Left ventricle myocardium inferior (tissue), 1 donor: ENCODE measurements around the gene FFAR3. TPM values are rescaled to one million over a fixed set of nuclear protein-coding genes. Genes with fewer than 3 reads are reported as not detected.

ENCODE experiments used
- DNase-seq: peaks from one replicate; pipeline ENCODE4 v3.0.0-alpha.2; 2020
- H3K27ac ChIP-seq: fragments of 200-600 bp; replicated peaks from 2 replicates; pipeline ENCODE4 v1.8.0; 2021
- H3K27me3 ChIP-seq: fragments of 200-600 bp; 2 replicates; pipeline ENCODE4 v1.8.0; 2021; ENCODE audit warnings: low read depth
- H3K36me3 ChIP-seq: fragments of 200-600 bp; 2 replicates; pipeline ENCODE4 v1.8.0; 2021
- H3K4me1 ChIP-seq: fragments of 200-600 bp; 2 replicates; pipeline ENCODE4 v1.8.0; 2021
- H3K4me3 ChIP-seq: fragments of 200-600 bp; 2 replicates; pipeline ENCODE4 v1.8.0; 2021; ENCODE audit warnings: mild to moderate bottlenecking, moderate library complexity
- H3K9me3 ChIP-seq: fragments of 200-600 bp; replicated peaks from 2 replicates; pipeline ENCODE4 v1.8.0; 2021
- CTCF ChIP-seq: fragments of 200-600 bp; IDR thresholded peaks from 2 replicates; pipeline ENCODE4 v1.8.0; 2021; ENCODE audit warnings: antibody characterized with exemption, mild to moderate bottlenecking, borderline replicate concordance
- intact Hi-C: fragments of 100-400 bp; cut with micrococcal nuclease; formaldehyde crosslinking; loops from one replicate; pipeline ENCODE4 v1.11.0; 2022
- long read RNA-seq: library from polyadenylated mRNA; unstranded; transcript quantifications from one replicate; pipeline ENCODE4 v2.0.0, GENCODE V29; 2021
- total RNA-seq: library from RNA; stranded (reverse); fragmentation: NEBNext Ultra II Directional; extraction: Animal tissue kit (Norgen Biotek cat#: 25700); gene quantifications from one replicate; pipeline ENCODE4 v1.2.1, GENCODE V29; 2021
- donor health status: DM: no; HTN: yes; CAD: no; lungs with severe emphysema.

Gene FFAR3
- total RNA-seq: not detected
- long read RNA-seq: 0 reads

GRCh38 chr19:35357867-35358573, at the start of gene FFAR3:
FFAR3 (plus strand) TSS chr19:35358460; CDS start chr19:35358891, 431 bp downstream.
- Histone ChIP-seq H3K36me3 (no peaks in the 10 kb centered on the region), H3K4me3 (no peak within 1 kb of the TSS), H3K4me1 (peaks cover 8% of the 10 kb centered on the region), H3K27ac (no peak within 1 kb of the TSS), H3K27me3 (peaks cover 52% of the 10 kb centered on the region), H3K9me3 (no peaks in the 10 kb centered on the region)
- peak; percentile 38 for DNase-seq
- no peak for TF ChIP-seq CTCF
- intact Hi-C loops: loop anchor here (10.0 kb wide), 2 partner anchors 107 to 137 kb away; partner anchors contain the start of gene KRTDAP

GRCh38 chr19:35308910-35309309, 49.4 kb upstream of the FFAR3 start:
- Histone ChIP-seq H3K36me3 (no peaks in the 10 kb centered on the region), H3K4me1 (no peaks in the 10 kb centered on the region), H3K27ac (no peak overlapping the region), H3K9me3 (no peaks in the 10 kb centered on the region), H3K4me3 (no peak overlapping the region), H3K27me3 (peaks cover 52% of the 10 kb centered on the region)
- intact Hi-C loops: no loop called here
- TF ChIP-seq CTCF: no peak
- no peak for DNase-seq

- Histone ChIP-seq H3K36me3 (no peaks in the 10 kb centered on the region), H3K27me3 (peaks cover 44% of the 10 kb centered on the region), H3K27ac (no peak overlapping the region), H3K4me1 (no peaks in the 10 kb centered on the region), H3K4me3 (no peak overlapping the region), H3K9me3 (no peaks in the 10 kb centered on the region)
- no peak for TF ChIP-seq CTCF
- intact Hi-C loops: no loop called here
- no peak for DNase-seq
These were observed 48.6 kb upstream of the FFAR3 start for GRCh38 chr19:35309481-35310279.

- no peak overlapping the region for H3K27ac ChIP-seq
- H3K4me3 ChIP-seq: no peak overlapping the region
- DNase-seq: no peak
- H3K27me3 ChIP-seq: peaks cover 37% of the 10 kb centered on the region
- H3K36me3 ChIP-seq: no peaks in the 10 kb centered on the region
- no peaks in the 10 kb centered on the region for H3K4me1 ChIP-seq
- H3K9me3 ChIP-seq: no peaks in the 10 kb centered on the region
- intact Hi-C loops: no loop called here
- TF ChIP-seq CTCF: no peak
These were observed 47.9 kb upstream of the FFAR3 start for GRCh38 chr19:35310331-35310730.

GRCh38 chr19:35310811-35311465, 47.3 kb upstream of the FFAR3 start:
- no peaks in the 10 kb centered on the region for H3K36me3 ChIP-seq
- DNase-seq: no peak
- H3K4me3 ChIP-seq: no peak overlapping the region
- H3K27ac ChIP-seq: no peak overlapping the region
- H3K9me3 ChIP-seq: no peaks in the 10 kb centered on the region
- H3K4me1 ChIP-seq: no peaks in the 10 kb centered on the region
- no peak for TF ChIP-seq CTCF
- intact Hi-C loops: no loop called here
- H3K27me3 ChIP-seq: peaks cover 33% of the 10 kb centered on the region
